H1 (cell line): ENCODE measurements around the gene POU3F2. TPM values are rescaled to one million over a fixed set of nuclear protein-coding genes. Genes with fewer than 3 reads are reported as not detected.
A peak's percentile ranks its signal among the peaks of the same experiment; 100 is the strongest.

ENCODE experiments used
- CTCF ChIA-PET: fragments of 300-600 bp; sonication (Branson Sonifier 250); formaldehyde crosslinking; loops from one replicate; lab custom pipeline; 2021; ENCODE audit not compliant: partially characterized antibody; lab: Charles Lee
- POLR2A ChIA-PET: fragments of 300-600 bp; sonication (Branson Sonifier 250); formaldehyde crosslinking; loops from one replicate; lab custom pipeline; 2021; ENCODE audit warnings: inconsistent platforms; ENCODE audit not compliant: partially characterized antibody; lab: Charles Lee
- DNase-seq, 2 experiments: peaks; one replicate each; pipeline versions ENCODE4 v3.0.0 to v3.0.0-alpha.2; 2010 to 2022; ENCODE audit warnings: low spot score in 2 of 2, low read depth in 1 of 2, mixed read lengths in 1 of 2
- FAIRE-seq: peaks from 2 replicates; lab custom pipeline; 2011; peaks lifted over from hg19 to GRCh38; lab: Jason Lieb, UNC
- H2AFZ ChIP-seq: 2 replicates; pipeline ENCODE4 v1.8.1; 2012; ENCODE audit warnings: low read length, inconsistent platforms
- H2AK5ac ChIP-seq: 2 replicates; pipeline ENCODE4 v1.6.1; 2013; ENCODE audit warnings: low read depth, low read length
- H2BK120ac ChIP-seq: replicated peaks from 2 replicates; pipeline ENCODE3; 2013; ENCODE audit warnings: low read depth, low read length, inconsistent platforms
- H2BK12ac ChIP-seq: 2 replicates; pipeline ENCODE4 v1.6.1; 2013; ENCODE audit warnings: low read depth, low read length
- H2BK15ac ChIP-seq: 2 replicates; pipeline ENCODE4 v1.6.1; 2013; ENCODE audit warnings: low read length
- H2BK20ac ChIP-seq: 2 replicates; pipeline ENCODE4 v1.6.1; 2013; ENCODE audit warnings: low read length
- H2BK5ac ChIP-seq: 2 replicates; pipeline ENCODE4 v1.6.1; 2013; ENCODE audit warnings: low read depth, low read length
- H3K14ac ChIP-seq: 2 replicates; pipeline ENCODE4 v1.6.1; 2013; ENCODE audit warnings: inconsistent platforms; ENCODE audit not compliant: insufficient read length
- H3K18ac ChIP-seq: 2 replicates; pipeline ENCODE4 v1.6.1; 2013; ENCODE audit warnings: low read length; ENCODE audit errors: extremely low read depth
- H3K23ac ChIP-seq: 2 replicates; pipeline ENCODE4 v1.6.1; 2013; ENCODE audit warnings: inconsistent platforms; ENCODE audit not compliant: insufficient read length
- H3K23me2 ChIP-seq: 2 replicates; pipeline ENCODE4 v1.6.1; 2013; ENCODE audit warnings: low read depth, low read length
- H3K27ac ChIP-seq: 2 replicates; pipeline ENCODE4 v1.6.1; 2011; ENCODE audit warnings: low read depth, low read length, inconsistent platforms
- H3K27me3 ChIP-seq, 4 experiments: replicated peaks in 1 of 4; 1 replicate in 1 of 4; 2 replicates in 3 of 4; pipeline versions ENCODE4 v1.6.1 to v1.8.1; 2011 to 2013; ENCODE audit warnings: low read length in 3 of 4, mild to moderate bottlenecking in 3 of 4, inconsistent platforms in 2 of 4, mixed read lengths in 2 of 4, moderate library complexity in 1 of 4; ENCODE audit not compliant: control insufficient read depth in 3 of 4, insufficient read depth in 3 of 4; ENCODE audit errors: extremely low read depth in 1 of 4
- H3K36me3 ChIP-seq, 4 experiments: 2 replicates each; pipeline versions ENCODE4 v1.6.1 to v1.8.1; 2011 to 2013; ENCODE audit warnings: mild to moderate bottlenecking in 4 of 4, low read length in 3 of 4, moderate library complexity in 2 of 4, control low read depth in 1 of 4, inconsistent platforms in 1 of 4; ENCODE audit not compliant: insufficient read depth in 4 of 4, control insufficient read depth in 2 of 4
- H3K4ac ChIP-seq: replicated peaks from 2 replicates; pipeline ENCODE3; 2013; ENCODE audit warnings: low read length, low read depth, mixed read lengths, inconsistent platforms; ENCODE audit not compliant: insufficient read length
- H3K4me1 ChIP-seq, 4 experiments: replicated peaks in 1 of 4; 1 replicate in 1 of 4; 2 replicates in 3 of 4; pipeline versions ENCODE4 v1.6.1 to v1.8.1; 2011 to 2013; ENCODE audit warnings: low read length in 3 of 4, inconsistent platforms in 2 of 4, mixed read lengths in 1 of 4; ENCODE audit not compliant: insufficient read depth in 4 of 4, control insufficient read depth in 3 of 4
- H3K4me2 ChIP-seq, 2 experiments: 2 replicates each; pipeline versions ENCODE4 v1.6.1 to v1.8.1; 2011 to 2013; ENCODE audit warnings: low read depth in 2 of 2, low read length in 2 of 2, control low read depth in 1 of 2, inconsistent platforms in 1 of 2, mild to moderate bottlenecking in 1 of 2; ENCODE audit not compliant: insufficient read depth in 1 of 2
- H3K4me3 ChIP-seq, 4 experiments: fragments of 200-600, 300-600 bp in 1 of 4; sonication (generic), shearing (Covaris generic), sonication (Bioruptor Twin) in 1 of 4; 2 replicates each; pipeline versions ENCODE4 v1.5.1 to v1.8.1; 2011 to 2016; ENCODE audit warnings: low read length in 4 of 4, low read depth in 3 of 4, control low read depth in 2 of 4, inconsistent platforms in 2 of 4, mild to moderate bottlenecking in 2 of 4, mixed read lengths in 1 of 4, moderate library complexity in 1 of 4; ENCODE audit not compliant: insufficient read depth in 2 of 4; ENCODE audit errors: extremely low read depth in 1 of 4
- H3K56ac ChIP-seq: replicated peaks from 2 replicates; pipeline ENCODE3; 2013; ENCODE audit warnings: low read depth, mild to moderate bottlenecking, mixed read lengths, low read length, inconsistent platforms; ENCODE audit not compliant: insufficient read length
- H3K79me1 ChIP-seq: 2 replicates; pipeline ENCODE4 v1.6.1; 2013; ENCODE audit warnings: low read depth, low read length, control low read depth
- H3K79me2 ChIP-seq, 2 experiments: 2 replicates each; pipeline versions ENCODE4 v1.6.1 to v1.8.1; 2012 to 2013; ENCODE audit warnings: low read length in 2 of 2, mild to moderate bottlenecking in 2 of 2, inconsistent platforms in 1 of 2; ENCODE audit not compliant: insufficient read depth in 2 of 2, control insufficient read depth in 1 of 2
- H3K9ac ChIP-seq, 4 experiments: replicated peaks in 1 of 4; 1 replicate in 1 of 4; 2 replicates in 3 of 4; pipeline versions ENCODE4 v1.6.1 to v1.8.1; 2011 to 2013; ENCODE audit warnings: low read depth in 3 of 4, low read length in 3 of 4, control low read depth in 2 of 4, mild to moderate bottlenecking in 2 of 4, moderate library complexity in 2 of 4, inconsistent platforms in 1 of 4; ENCODE audit errors: extremely low read depth in 1 of 4
- H3K9me3 ChIP-seq, 2 experiments: 2 replicates each; pipeline versions ENCODE4 v1.6.1 to v1.8.1; 2012 to 2013; ENCODE audit warnings: mild to moderate bottlenecking in 2 of 2, moderate library complexity in 2 of 2, control low read depth in 1 of 2, inconsistent platforms in 1 of 2, low read depth in 1 of 2, low read length in 1 of 2, mixed read lengths in 1 of 2; ENCODE audit not compliant: insufficient read depth in 2 of 2
- H4K20me1 ChIP-seq, 2 experiments: replicated peaks in 1 of 2; 2 replicates each; pipeline versions ENCODE3 to v1.8.1; 2011 to 2013; ENCODE audit warnings: inconsistent platforms in 2 of 2, low read length in 2 of 2, mild to moderate bottlenecking in 1 of 2; ENCODE audit not compliant: insufficient read depth in 2 of 2, control insufficient read depth in 1 of 2
- H4K5ac ChIP-seq: 2 replicates; pipeline ENCODE4 v1.6.1; 2013; ENCODE audit warnings: low read length, low read depth, mixed read lengths, inconsistent platforms; ENCODE audit not compliant: insufficient read length
- H4K8ac ChIP-seq: 2 replicates; pipeline ENCODE4 v1.8.0; 2013; ENCODE audit warnings: mild to moderate bottlenecking, moderate library complexity, low read length, inconsistent platforms; ENCODE audit not compliant: insufficient read depth; ENCODE audit errors: extremely low read depth
- H4K91ac ChIP-seq: replicated peaks from 2 replicates; pipeline ENCODE3; 2013; ENCODE audit warnings: low read length, mixed read lengths, inconsistent platforms; ENCODE audit not compliant: insufficient read length
- EZH2 ChIP-seq: fragments of 200-600 bp; sonication (generic); IDR thresholded peaks from 2 replicates; pipeline ENCODE4 v1.7.1; 2012; ENCODE audit warnings: low read depth, mild to moderate bottlenecking, moderate library complexity, low read length, inconsistent platforms; ENCODE audit not compliant: severe bottlenecking
- GABPA ChIP-seq: IDR thresholded peaks from 2 replicates; pipeline ENCODE4 v1.6.1; 2011; ENCODE audit warnings: mild to moderate bottlenecking, low read length, moderate library complexity, borderline replicate concordance; ENCODE audit not compliant: insufficient read depth
- RAD21 ChIP-seq, 2 experiments: IDR thresholded peaks in 1 of 2; conservative IDR thresholded peaks in 1 of 2; 2 replicates each; pipeline ENCODE4 v1.6.1; 2011; ENCODE audit warnings: low read depth in 2 of 2, low read length in 2 of 2, improper control_type of control experiment in 1 of 2, inconsistent platforms in 1 of 2, mild to moderate bottlenecking in 1 of 2, moderate library complexity in 1 of 2
- SP1 ChIP-seq: IDR thresholded peaks from 2 replicates; pipeline ENCODE4 v1.6.1; 2011; ENCODE audit warnings: low read depth, low read length
- YY1 ChIP-seq: IDR thresholded peaks from 2 replicates; pipeline ENCODE4 v1.6.1; 2011; ENCODE audit warnings: low read depth, mild to moderate bottlenecking, low read length
- WGBS, 2 experiments: shearing (Covaris generic) in 1 of 2; methylation state at CpG; one replicate each; pipeline versions ENCODE4 v1.1.6 to v1.1.7; 2013 to 2015; ENCODE audit warnings: low lambda C conversion rate in 2 of 2, mixed read lengths in 2 of 2, inconsistent platforms in 1 of 2, low coverage in 1 of 2, missing lambda C conversion rate in 1 of 2; ENCODE audit not compliant: insufficient replicate concordance in 2 of 2, insufficient coverage in 1 of 2, insufficient read length in 1 of 2; ENCODE audit errors: extremely low coverage in 1 of 2, missing lambda C conversion rate in 1 of 2; 5-methylcytosine and 5-hydroxymethylcytosine counted together
- polyA plus RNA-seq, 7 experiments: library from polyadenylated mRNA; depleted of rRNA in 3 of 7; stranded (reverse) in 5 of 7; unstranded in 2 of 7; fragments of >200 nt in 5 of 7; fragments of 200-250 nt in 2 of 7; gene quantifications; 1 replicate in 5 of 7; 2 replicates in 1 of 7; 4 replicates in 1 of 7; pipeline versions ENCODE4 v1.2.1 to v1.2.3, GENCODE V29; 2011 to 2013; ENCODE audit warnings: missing spikeins in 2 of 7, mixed read lengths in 2 of 7
- total RNA-seq: library from RNA; stranded (reverse); fragmentation: NEBNext Ultra II Directional; extraction: Animal tissue kit (Norgen Biotek cat#: 25700); gene quantifications from 2 replicates; pipeline ENCODE4 v1.2.1, GENCODE V29; 2021
- TF ChIP-seq, protein P1 (sequence below), 3 experiments: IDR thresholded peaks; 1 replicate in 2 of 3; 2 replicates in 1 of 3; pipeline versions ENCODE4 v1.5.1 to v1.6.1; 2011; ENCODE audit warnings: low read length in 3 of 3, mild to moderate bottlenecking in 3 of 3, inconsistent platforms in 2 of 3, low read depth in 1 of 3, moderate library complexity in 1 of 3; ENCODE audit not compliant: insufficient read depth in 1 of 3; ENCODE audit errors: control extremely low read depth in 1 of 3

The POU3F2 gene
- total and polyA plus RNA-seq, 2 of the 8 experiments (the other 6 are each of a cell fraction or from before 2014, with no cell fraction given), result 0.09 to 0.35 TPM

DNA sequence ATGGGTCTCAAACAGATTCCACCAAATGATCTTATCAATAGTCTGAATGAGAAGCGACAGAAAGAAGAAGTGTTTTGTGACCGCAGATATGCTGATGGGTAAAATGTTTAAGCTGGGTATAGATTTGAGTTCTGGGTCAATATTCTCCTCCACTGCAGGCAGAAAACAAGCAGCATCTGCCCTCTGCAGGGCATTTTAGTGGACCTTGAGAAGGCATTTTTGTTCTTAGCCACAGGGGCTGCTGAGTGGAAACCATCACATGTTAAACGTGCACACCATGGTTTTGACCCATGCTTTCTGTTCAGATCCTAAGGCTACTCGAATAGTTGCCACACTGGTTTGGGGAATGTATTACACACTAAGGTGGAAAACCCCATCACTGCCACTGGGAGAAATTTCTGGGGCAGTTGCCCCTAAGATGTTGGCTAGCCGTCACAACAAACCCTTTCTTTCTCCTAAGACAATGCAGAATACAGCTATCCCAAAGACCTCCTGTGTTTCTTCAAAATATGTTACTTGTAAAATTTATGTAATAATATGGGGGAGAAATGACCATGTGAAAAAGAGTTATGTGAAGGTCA lies 5.5 kb downstream of the POU3F2 start:
- no peaks in the 10 kb centered on the region; a peak in 1 of 8 replicates for H3K36me3 ChIP-seq
- no peak overlapping the region for H2AFZ ChIP-seq
- peaks cover 5 to 16% (median 7%) of the 10 kb centered on the region in 4 experiments for H3K4me1 ChIP-seq
- no peak overlapping the region for H2BK15ac ChIP-seq
- no peak overlapping the region for H2AK5ac ChIP-seq
- no peak overlapping the region for H3K27ac ChIP-seq
- H4K20me1 ChIP-seq, result peaks cover 2 to 8% of the 10 kb centered on the region in 2 experiments
- no peak overlapping the region for H3K14ac ChIP-seq
- no peak overlapping the region for H4K5ac ChIP-seq
- no peak overlapping the region for H3K56ac ChIP-seq
- peaks cover 64 to 99% (median 83%) of the 10 kb centered on the region in 4 experiments for H3K27me3 ChIP-seq
- ChIA-PET CTCF (interaction anchor here (0.6 to 1.4 kb wide), 7 partner anchors 11 to 341 kb away, joined by 3 to 6 read pairs (median 3); no protein-coding TSS in a partner anchor), POLR2A (no interaction called here)
- no peak overlapping the region for H4K8ac ChIP-seq
- no peak overlapping the region for H3K18ac ChIP-seq
- H4K91ac ChIP-seq, result no peak overlapping the region
- H2BK12ac ChIP-seq, result no peak overlapping the region
- WGBS, 2 experiments, result 22% methylated on average over 5 of the region's 5 CpGs; no CpG with 5 or more reads in 1 of the 2 experiments
- no peak overlapping the region for H3K9ac ChIP-seq
- H3K4me2 ChIP-seq, result no peak overlapping the region
- H3K4me3 ChIP-seq, result no peak overlapping the region
- H3K4ac ChIP-seq, result no peak overlapping the region
- H3K23me2 ChIP-seq, result peaks cover 9% of the 10 kb centered on the region
- TF ChIP-seq EZH2 (peak; percentile 51), SP1 (0 out of 2 replicates have a peak, but pooled peaks have one; percentile 8), RAD21 (IDR thresholded peaks at IDR 0.05 in 1 of 2, conservative IDR thresholded peaks at IDR 0.05 in 1 of 2; ENCODE audit: low read depth in 2 of 2, low read length in 2 of 2) (peak; percentile 79 to 86), YY1 (0 out of 2 replicates have a peak, but pooled peaks have one; percentile 18), GABPA (no peak)
- TF ChIP-seq, protein P1, sequence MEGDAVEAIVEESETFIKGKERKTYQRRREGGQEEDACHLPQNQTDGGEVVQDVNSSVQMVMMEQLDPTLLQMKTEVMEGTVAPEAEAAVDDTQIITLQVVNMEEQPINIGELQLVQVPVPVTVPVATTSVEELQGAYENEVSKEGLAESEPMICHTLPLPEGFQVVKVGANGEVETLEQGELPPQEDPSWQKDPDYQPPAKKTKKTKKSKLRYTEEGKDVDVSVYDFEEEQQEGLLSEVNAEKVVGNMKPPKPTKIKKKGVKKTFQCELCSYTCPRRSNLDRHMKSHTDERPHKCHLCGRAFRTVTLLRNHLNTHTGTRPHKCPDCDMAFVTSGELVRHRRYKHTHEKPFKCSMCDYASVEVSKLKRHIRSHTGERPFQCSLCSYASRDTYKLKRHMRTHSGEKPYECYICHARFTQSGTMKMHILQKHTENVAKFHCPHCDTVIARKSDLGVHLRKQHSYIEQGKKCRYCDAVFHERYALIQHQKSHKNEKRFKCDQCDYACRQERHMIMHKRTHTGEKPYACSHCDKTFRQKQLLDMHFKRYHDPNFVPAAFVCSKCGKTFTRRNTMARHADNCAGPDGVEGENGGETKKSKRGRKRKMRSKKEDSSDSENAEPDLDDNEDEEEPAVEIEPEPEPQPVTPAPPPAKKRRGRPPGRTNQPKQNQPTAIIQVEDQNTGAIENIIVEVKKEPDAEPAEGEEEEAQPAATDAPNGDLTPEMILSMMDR (IDR thresholded peaks at IDR 0.05; ENCODE audit: control extremely low read depth in 1 of 3, insufficient read depth in 1 of 3, low read depth in 1 of 3, low read length in 3 of 3), result peak; percentile 18 to 78 (median 67)
- DNase-seq, result no peak
- no peak overlapping the region for H2BK20ac ChIP-seq
- H2BK120ac ChIP-seq, result no peak overlapping the region
- H3K23ac ChIP-seq, result no peak overlapping the region
- no peaks in the 10 kb centered on the region for H3K79me2 ChIP-seq
- H3K79me1 ChIP-seq, result no peaks in the 10 kb centered on the region
- no peaks in the 10 kb centered on the region for H3K9me3 ChIP-seq
- peak; percentile 76 for FAIRE-seq
- H2BK5ac ChIP-seq, result no peak overlapping the region
